Umbilical cord (tissue), 2 donors: ENCODE results near the gene NRCAM. TPM values are rescaled to one million over a fixed set of nuclear protein-coding genes. Genes with fewer than 3 reads are reported as not detected.
"Not testable (repeated sequence)": the region's sequence is repeated elsewhere in the genome, so short reads cannot be mapped to it uniquely, and the experiment has no call there.

Source experiments
- DNase-seq: peaks from one replicate; pipeline ENCODE4 v3.0.0-alpha.2; 2015; ENCODE audit warnings: low spot score
- total RNA-seq: library from RNA; depleted of rRNA; stranded (reverse); fragments of >200 nt; gene quantifications from one replicate; pipeline ENCODE4 v1.2.3, GENCODE V29; 2014; ENCODE audit warnings: low replicate concordance; ENCODE audit not compliant: insufficient read depth

The NRCAM gene
- total RNA-seq, 1 donor from 2014 or later = 8.9 TPM

- DNase-seq = no peak
Observed at GRCh38 chr7:108345710-108346336, 110.4 kb downstream of the NRCAM start.

DNA sequence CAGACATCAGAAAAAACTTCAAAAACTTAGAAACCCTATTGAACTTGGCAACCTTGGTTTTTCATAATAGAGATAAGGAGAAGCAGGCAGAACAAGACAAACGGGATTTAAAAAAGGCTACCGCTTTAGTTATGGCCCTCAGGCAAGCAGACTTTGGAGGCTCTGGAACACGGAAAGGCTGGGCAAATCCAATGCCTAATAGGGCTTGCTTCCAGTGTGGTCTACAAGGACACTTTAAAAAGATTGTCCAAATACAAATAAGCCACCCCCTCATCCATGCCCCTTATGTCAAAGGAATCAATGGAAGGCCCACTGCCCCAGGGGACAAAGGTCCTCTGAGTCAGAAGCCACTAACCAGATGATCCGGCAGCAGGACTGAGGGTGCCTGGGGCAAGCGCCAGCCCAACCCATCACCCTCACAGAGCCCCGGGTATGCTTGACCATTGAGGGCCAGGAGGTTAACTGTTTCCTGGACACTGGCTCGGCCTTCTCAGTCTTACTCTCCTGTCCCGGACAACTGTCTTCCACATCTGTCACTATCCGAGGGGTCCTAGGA is 115.3 kb downstream of the NRCAM start:
- DNase-seq = peak; percentile 8

GRCh38 chr7:108340406-108340805 is 115.8 kb downstream of the NRCAM start:
- not testable (repeated sequence) for DNase-seq

GRCh38 chr7:108335269-108335918 is 120.8 kb downstream of the NRCAM start:
- peak; percentile 37 for DNase-seq

DNA sequence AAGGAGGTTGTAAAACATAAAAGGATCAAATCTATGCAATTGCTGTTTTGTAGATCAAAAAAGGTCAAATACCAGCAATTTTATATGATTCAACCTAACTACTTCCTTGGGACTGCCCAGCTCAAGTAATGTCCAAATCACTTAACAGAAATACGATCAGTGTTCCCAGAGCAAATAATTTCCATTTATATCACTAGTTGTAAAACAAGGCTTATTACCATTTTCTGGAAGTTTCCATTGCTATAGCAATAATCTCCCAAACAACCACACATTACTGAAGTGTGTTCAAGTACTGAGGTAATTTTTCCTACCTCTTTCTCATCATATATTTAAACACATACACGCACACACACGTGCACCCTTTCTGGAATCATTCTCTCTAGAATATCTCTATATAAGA is 123.3 kb downstream of the NRCAM start:
- DNase-seq = no peak

- DNase-seq = no peak
Observed at GRCh38 chr7:108331971-108332370, 124.3 kb downstream of the NRCAM start.

DNA sequence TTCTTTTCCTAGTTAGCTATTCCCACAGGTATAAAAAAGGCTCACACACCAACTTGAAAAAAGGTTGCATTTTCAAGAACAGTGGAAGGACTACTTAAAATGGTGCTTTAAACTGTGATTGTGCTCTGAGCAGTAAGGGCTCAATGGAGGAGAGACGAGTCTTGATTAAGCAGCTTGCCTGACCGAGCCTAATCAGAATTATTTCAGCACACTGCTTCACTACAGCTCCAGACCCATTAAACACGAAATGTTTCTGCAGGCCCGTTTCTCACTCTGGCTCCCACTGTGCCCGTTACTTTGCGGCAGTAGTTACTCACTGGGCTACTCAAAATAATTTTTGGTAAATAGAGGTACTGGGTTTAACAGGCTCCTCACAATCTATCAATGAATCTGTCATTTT is 126.0 kb downstream of the NRCAM start:
- DNase-seq = no peak

GRCh38 chr7:108329514-108329913 is 126.7 kb downstream of the NRCAM start:
- no peak for DNase-seq

GRCh38 chr7:108328174-108328651 is 128.0 kb downstream of the NRCAM start:
- DNase-seq = no peak

GRCh38 chr7:108327353-108327752 is 128.9 kb downstream of the NRCAM start:
- DNase-seq = no peak

DNA sequence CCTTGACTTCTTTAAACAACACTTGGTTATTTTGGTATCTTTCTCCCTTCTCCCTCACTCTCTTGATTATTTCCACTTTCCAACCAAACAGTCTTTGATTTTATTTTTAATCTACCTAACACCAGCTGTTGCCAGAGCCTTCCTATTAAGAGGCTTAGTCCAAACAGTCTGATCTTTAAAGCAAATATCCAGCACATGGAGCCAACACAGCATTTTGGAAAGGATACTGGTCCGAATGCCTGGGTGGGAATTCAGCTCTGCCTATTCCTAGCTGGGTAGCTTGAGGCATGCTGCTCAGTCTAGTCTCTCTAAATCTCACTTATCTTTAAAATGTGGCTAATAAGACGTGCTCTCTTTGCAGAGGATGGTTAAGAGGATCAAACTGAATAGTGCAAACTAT is 129.3 kb downstream of the NRCAM start:
- DNase-seq = no peak

GRCh38 chr7:108324053-108325038 is 131.9 kb downstream of the NRCAM start:
- DNase-seq = no peak

GRCh38 chr7:108322925-108323832 is 133.1 kb downstream of the NRCAM start:
- no peak for DNase-seq

DNA sequence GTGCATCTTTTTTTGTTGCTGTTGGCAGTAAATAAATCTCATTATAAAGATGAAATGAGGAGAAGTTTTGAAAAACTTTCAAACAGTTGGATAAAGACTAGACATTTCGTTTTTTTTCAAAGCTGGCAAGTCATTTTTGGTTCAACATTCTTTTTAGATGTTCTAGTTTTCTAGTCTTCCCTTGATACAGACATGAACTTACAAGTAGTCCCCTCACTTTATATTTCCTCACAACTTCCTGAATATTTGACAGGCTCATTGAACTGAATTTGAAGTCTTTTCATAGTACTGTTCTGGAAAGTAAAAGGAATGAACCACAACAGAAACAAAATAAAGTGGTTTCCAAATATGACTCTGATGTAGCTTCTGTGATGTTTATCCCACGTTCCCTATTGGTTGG is 134.2 kb downstream of the NRCAM start:
- DNase-seq = no peak

DNA sequence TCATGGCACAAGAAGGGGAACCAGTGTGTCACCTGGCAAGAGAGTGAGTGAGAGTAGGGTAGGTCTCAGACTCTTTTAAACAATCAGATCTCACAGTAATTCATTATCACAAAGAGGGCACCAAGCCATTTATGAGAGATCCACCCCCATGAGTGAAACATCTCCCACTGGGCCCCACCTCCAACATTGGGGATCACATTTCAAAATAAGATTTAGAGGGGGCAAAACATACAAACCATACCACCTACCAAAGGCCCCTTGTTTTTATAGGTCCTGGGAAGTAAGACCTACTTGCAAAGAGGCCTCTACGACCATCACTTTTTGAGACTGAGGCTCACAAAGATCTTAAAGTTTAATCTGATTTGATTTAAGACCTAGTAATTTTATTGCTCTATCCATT is 134.9 kb downstream of the NRCAM start:
- DNase-seq = no peak

DNA sequence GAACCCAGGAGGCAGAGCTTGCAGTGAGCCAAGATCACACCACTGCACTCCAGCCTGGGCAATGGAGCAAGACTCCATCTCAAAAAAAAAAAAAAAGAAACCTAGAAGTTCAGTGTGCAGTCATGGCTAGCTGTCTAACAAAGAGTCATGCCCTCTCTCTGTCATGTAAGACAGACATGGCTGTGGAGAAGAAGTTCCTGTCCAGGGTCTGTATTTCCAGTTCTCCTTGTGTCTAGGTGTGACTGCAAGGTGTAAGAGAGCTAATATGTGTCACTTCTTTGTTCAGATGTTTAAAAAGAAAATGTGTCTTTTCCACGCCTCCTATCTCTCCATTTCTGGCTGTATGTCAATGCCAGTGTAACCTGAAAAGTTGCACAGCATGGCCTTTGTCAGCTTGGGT is 139.5 kb downstream of the NRCAM start:
- DNase-seq = no peak

- no peak for DNase-seq
Observed at GRCh38 chr7:108314551-108314950, 141.7 kb downstream of the NRCAM start.

DNA sequence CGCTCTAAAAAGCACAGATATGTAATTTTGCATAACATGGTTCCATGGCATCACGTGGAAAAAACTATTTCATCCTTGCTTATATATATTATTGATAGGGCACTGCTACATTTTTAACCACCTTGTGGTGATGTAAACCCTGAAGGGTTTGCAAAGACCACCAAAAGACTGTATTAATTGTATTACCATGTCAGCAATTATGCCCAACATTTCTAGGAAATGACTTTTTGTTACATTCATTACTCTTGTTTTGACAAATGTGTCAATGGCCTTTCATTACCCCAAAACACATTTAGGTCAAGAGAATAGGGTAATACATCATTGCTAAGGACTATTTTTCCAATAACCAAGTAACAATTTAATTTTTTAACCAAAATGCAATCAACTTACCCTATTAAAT is 142.2 kb downstream of the NRCAM start:
- DNase-seq = no peak

DNA sequence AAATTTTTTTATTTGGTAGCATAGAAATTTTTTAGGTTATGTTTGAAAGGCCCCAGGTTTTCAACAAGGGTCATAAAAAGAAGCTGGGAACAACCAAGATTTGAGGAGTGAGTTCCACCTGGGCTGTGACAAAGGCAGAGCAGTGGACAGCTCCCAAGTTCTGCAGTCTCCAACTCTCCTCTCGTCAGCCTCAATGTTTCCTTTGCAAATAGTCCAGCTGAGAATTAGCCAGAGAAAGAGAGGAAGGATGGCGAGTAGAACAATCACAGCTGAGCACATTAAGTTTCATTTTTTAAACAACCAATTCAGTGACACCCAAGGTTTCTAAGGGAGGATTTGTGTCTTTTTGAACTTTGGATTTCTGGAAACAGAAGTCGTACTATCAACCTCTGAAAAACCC is 143.2 kb downstream of the NRCAM start:
- DNase-seq = no peak

DNA sequence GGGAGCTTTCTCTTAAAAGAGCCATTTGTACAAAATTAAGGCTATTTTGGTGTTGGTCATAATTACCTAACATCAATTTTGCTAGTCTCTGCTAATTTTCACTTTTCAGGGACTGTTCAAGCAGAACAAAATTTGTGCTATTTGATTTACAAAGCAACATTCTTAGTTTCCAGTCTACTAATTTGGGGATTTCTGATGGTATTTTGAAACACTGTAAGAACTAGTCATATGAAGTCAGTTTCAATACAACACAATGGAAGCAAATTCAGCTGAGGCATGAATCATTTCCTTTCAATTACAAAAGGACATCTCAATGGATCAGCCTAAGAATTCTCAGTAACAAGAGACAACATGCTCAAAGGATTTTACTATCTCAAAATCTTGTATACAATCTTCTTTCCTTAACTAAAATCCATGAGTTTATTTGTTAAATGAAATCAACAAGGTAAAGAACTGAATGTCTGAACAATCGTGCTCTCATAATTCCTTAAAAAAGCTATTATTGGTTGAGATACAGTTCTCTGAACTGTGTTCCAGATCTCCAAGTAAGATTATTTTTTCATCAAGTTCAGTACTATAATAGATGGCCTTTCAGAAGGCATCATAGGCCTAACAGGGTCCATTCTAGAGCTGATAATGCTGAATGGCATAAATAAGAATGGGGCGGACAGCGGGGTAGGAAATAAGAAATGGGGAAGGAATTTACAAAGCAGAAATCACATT is 144.6 kb downstream of the NRCAM start:
- no peak for DNase-seq
